ENCODE data around the gene SORBS2.

Gene SORBS2

DNA sequence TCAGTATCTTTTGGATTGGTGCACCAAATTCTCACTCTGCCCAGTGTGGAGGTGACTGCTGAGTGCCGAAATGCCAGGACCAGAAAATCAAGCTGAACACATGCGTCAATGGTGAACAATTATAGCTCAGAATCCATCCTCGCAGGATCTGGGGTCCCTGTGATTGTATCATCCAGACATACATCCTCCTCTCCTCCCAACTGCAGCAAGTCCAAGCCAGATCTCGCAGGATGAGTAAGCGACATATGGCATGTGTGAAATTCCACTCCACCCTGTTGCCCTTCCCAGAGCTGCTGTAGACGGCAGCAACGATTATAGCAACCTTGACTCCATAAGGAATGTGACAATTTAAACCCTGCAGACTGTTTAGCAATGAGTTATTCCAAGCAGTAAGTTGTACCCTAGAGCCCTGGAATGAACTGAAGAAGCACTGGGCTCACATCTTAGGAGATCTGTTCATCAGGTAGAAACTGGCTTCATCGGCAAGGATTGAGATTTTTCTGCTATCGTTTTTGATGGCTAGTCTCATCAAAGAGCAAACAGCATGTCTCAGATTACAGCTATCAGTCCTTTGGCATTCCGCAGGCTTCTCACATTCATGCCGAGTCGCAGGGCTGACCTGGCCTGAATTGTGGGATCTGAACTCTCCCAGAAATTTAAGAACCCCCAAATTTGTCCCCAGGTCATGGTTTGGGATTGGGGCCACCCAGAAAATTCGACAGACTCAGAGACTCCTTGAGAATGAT lies 35.5 kb upstream of the SORBS2 start:
- no peaks in the 10 kb centered on the region for H3K36me3 ChIP-seq (ENCODE audit: insufficient read depth, low read length)
- no peak overlapping the region for H3K4me2 ChIP-seq (ENCODE audit: insufficient read depth, low read length)
- no peak overlapping the region for H2AFZ ChIP-seq (ENCODE audit: low read depth, low read length)
- DNase-seq (no peak), ATAC-seq (ENCODE audit: insufficient read depth, low read depth) (no peak)
- TF ChIP-seq, protein P1, sequence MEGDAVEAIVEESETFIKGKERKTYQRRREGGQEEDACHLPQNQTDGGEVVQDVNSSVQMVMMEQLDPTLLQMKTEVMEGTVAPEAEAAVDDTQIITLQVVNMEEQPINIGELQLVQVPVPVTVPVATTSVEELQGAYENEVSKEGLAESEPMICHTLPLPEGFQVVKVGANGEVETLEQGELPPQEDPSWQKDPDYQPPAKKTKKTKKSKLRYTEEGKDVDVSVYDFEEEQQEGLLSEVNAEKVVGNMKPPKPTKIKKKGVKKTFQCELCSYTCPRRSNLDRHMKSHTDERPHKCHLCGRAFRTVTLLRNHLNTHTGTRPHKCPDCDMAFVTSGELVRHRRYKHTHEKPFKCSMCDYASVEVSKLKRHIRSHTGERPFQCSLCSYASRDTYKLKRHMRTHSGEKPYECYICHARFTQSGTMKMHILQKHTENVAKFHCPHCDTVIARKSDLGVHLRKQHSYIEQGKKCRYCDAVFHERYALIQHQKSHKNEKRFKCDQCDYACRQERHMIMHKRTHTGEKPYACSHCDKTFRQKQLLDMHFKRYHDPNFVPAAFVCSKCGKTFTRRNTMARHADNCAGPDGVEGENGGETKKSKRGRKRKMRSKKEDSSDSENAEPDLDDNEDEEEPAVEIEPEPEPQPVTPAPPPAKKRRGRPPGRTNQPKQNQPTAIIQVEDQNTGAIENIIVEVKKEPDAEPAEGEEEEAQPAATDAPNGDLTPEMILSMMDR (IDR thresholded peaks at IDR 0.05; ENCODE audit: borderline replicate concordance, extremely low read depth, low read length, poor library complexity, severe bottlenecking): no peak
- no peak for TF ChIP-seq EZH2 (IDR thresholded peaks at IDR 0.05; ENCODE audit: borderline replicate concordance, low read depth, low read length, severe bottlenecking)
- H4K20me1 ChIP-seq (ENCODE audit: insufficient read depth, low read length): no peaks in the 10 kb centered on the region
- no peaks in the 10 kb centered on the region for H3K79me2 ChIP-seq (ENCODE audit: insufficient read depth, low read length)
- H3K4me1 ChIP-seq (ENCODE audit: insufficient read depth, low read length): no peaks in the 10 kb centered on the region
- H3K27ac ChIP-seq (ENCODE audit: low read length): no peak overlapping the region
- no peak overlapping the region for H3K4me3 ChIP-seq (ENCODE audit: low read depth in 1 of 2, low read length in 2 of 2)
- no peaks in the 10 kb centered on the region for H3K9me3 ChIP-seq (ENCODE audit: insufficient read depth, low read length, severe bottlenecking)
- no peaks in the 10 kb centered on the region for H3K27me3 ChIP-seq (ENCODE audit: insufficient read depth, low read length, poor library complexity)
- no peak overlapping the region for H3K9ac ChIP-seq (ENCODE audit: low read depth, low read length)

DNA sequence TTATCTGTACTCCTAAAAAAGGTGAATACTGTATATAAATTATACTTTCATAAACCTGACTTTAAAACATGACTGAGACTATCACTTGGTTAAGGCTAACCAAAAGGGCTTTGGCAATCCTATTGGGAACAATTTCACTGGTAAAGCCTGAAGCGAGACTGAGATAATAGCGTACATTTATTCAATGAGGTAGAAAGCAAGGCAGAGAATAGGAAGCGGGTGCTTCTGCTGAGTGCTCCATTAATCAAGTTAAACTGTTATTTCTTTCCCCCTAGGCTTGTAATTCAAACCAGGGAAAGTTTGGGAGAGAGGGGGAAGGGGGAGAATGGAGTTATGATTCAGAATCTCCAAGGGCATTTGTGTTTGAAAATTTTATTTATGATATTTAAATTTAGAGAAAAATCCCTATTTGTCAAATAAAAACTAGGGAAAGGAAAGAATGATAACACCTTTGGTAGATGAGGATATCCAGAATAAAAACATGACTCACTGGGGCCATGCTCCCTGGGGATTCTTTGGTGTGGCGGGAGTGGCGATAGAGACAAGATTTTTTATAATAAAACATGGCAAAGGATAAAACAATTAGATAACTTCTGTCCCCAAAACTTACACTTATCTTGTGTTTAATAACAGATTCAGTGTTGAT lies 34.6 kb upstream of the SORBS2 start:
- Histone ChIP-seq H3K79me2 (ENCODE audit: insufficient read depth, low read length) (no peaks in the 10 kb centered on the region), H3K9ac (ENCODE audit: low read depth, low read length) (no peak overlapping the region), H2AFZ (ENCODE audit: low read depth, low read length) (no peak overlapping the region), H3K27ac (ENCODE audit: low read length) (no peak overlapping the region), H3K9me3 (ENCODE audit: insufficient read depth, low read length, severe bottlenecking) (no peaks in the 10 kb centered on the region), H4K20me1 (ENCODE audit: insufficient read depth, low read length) (no peaks in the 10 kb centered on the region), H3K4me1 (ENCODE audit: insufficient read depth, low read length) (no peaks in the 10 kb centered on the region), H3K4me3 (ENCODE audit: low read depth in 1 of 2, low read length in 2 of 2) (no peak overlapping the region), H3K36me3 (ENCODE audit: insufficient read depth, low read length) (no peaks in the 10 kb centered on the region), H3K4me2 (ENCODE audit: insufficient read depth, low read length) (no peak overlapping the region), H3K27me3 (ENCODE audit: insufficient read depth, low read length, poor library complexity) (no peaks in the 10 kb centered on the region)
- ATAC-seq (ENCODE audit: insufficient read depth, low read depth) (no peak), DNase-seq (no peak)
- TF ChIP-seq EZH2 (IDR thresholded peaks at IDR 0.05; ENCODE audit: borderline replicate concordance, low read depth, low read length, severe bottlenecking): no peak
- TF ChIP-seq, protein P1 (IDR thresholded peaks at IDR 0.05; ENCODE audit: borderline replicate concordance, extremely low read depth, low read length, poor library complexity, severe bottlenecking): no peak

DNA sequence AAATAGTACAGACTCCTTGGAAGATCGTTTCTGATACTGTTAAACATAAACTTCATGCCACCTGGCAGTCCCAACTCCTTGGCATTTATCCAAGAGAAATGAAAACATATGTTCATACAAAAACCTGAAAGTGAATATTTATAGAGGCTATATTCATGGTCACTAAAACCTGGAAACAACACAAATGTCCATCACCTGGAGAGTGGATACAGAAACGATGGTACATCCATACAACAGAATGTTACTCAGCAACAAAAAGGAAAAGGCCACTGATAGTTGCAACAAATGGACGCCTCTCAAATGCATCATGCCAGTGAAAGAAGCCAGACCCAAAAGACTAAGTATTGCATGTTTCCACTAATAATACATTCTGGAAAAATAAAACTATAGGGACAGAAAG lies 34.0 kb upstream of the SORBS2 start:
- ATAC-seq (ENCODE audit: insufficient read depth, low read depth) (no peak), DNase-seq (no peak)
- TF ChIP-seq EZH2 (IDR thresholded peaks at IDR 0.05; ENCODE audit: borderline replicate concordance, low read depth, low read length, severe bottlenecking): no peak
- TF ChIP-seq, protein P1 (IDR thresholded peaks at IDR 0.05; ENCODE audit: borderline replicate concordance, extremely low read depth, low read length, poor library complexity, severe bottlenecking): no peak
- Histone ChIP-seq H3K79me2 (ENCODE audit: insufficient read depth, low read length) (no peaks in the 10 kb centered on the region), H4K20me1 (ENCODE audit: insufficient read depth, low read length) (no peaks in the 10 kb centered on the region), H2AFZ (ENCODE audit: low read depth, low read length) (no peak overlapping the region), H3K27me3 (ENCODE audit: insufficient read depth, low read length, poor library complexity) (no peaks in the 10 kb centered on the region), H3K9ac (ENCODE audit: low read depth, low read length) (no peak overlapping the region), H3K4me1 (ENCODE audit: insufficient read depth, low read length) (no peaks in the 10 kb centered on the region), H3K36me3 (ENCODE audit: insufficient read depth, low read length) (no peaks in the 10 kb centered on the region), H3K4me3 (ENCODE audit: low read depth in 1 of 2, low read length in 2 of 2) (no peak overlapping the region), H3K27ac (ENCODE audit: low read length) (no peak overlapping the region), H3K9me3 (ENCODE audit: insufficient read depth, low read length, severe bottlenecking) (no peaks in the 10 kb centered on the region), H3K4me2 (ENCODE audit: insufficient read depth, low read length) (no peak overlapping the region)

All from DND-41 (cell line).